ENCODE measurements around the gene PDIA5.

- TF ChIP-seq POLR2A (IDR thresholded peaks at IDR 0.05) (no peak), EP300 (IDR thresholded peaks at IDR 0.05) (no peak)
- TF ChIP-seq, protein P1, sequence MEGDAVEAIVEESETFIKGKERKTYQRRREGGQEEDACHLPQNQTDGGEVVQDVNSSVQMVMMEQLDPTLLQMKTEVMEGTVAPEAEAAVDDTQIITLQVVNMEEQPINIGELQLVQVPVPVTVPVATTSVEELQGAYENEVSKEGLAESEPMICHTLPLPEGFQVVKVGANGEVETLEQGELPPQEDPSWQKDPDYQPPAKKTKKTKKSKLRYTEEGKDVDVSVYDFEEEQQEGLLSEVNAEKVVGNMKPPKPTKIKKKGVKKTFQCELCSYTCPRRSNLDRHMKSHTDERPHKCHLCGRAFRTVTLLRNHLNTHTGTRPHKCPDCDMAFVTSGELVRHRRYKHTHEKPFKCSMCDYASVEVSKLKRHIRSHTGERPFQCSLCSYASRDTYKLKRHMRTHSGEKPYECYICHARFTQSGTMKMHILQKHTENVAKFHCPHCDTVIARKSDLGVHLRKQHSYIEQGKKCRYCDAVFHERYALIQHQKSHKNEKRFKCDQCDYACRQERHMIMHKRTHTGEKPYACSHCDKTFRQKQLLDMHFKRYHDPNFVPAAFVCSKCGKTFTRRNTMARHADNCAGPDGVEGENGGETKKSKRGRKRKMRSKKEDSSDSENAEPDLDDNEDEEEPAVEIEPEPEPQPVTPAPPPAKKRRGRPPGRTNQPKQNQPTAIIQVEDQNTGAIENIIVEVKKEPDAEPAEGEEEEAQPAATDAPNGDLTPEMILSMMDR (IDR thresholded peaks at IDR 0.05) = no peak
These were observed 86.5 kb downstream of the PDIA5 start for GRCh38 chr3:123153125-123154019.
